Measurements from ENCODE around the gene ZNF746.
A peak's percentile ranks its signal among the peaks of the same experiment; 100 is the strongest.

ZNF746 gene

GRCh38 chr7:149433124-149433523 lies 64.5 kb downstream of the ZNF746 start:
- no peaks in the 10 kb centered on the region for H3K9me3 ChIP-seq (ENCODE audit: control insufficient read depth, insufficient read depth, low read length)
- no peaks in the 10 kb centered on the region for H3K27me3 ChIP-seq (ENCODE audit: control insufficient read depth, insufficient read depth, low read length)
- H3K4me1 ChIP-seq (ENCODE audit: control insufficient read depth, insufficient read depth, low read length): no peaks in the 10 kb centered on the region
- H3K9ac ChIP-seq (ENCODE audit: low read depth, low read length): no peak overlapping the region
- peaks cover 5% of the 10 kb centered on the region for H3K36me3 ChIP-seq (ENCODE audit: control insufficient read depth, insufficient read depth, low read length)
- no peak overlapping the region for H3K4me3 ChIP-seq (ENCODE audit: low read depth, low read length)

GRCh38 chr7:149432121-149432691 lies 65.4 kb downstream of the ZNF746 start:
- Histone ChIP-seq H3K4me1 (ENCODE audit: control insufficient read depth, insufficient read depth, low read length) (no peaks in the 10 kb centered on the region), H3K27me3 (ENCODE audit: control insufficient read depth, insufficient read depth, low read length) (no peaks in the 10 kb centered on the region), H3K9ac (ENCODE audit: low read depth, low read length) (no peak overlapping the region), H3K9me3 (ENCODE audit: control insufficient read depth, insufficient read depth, low read length) (no peaks in the 10 kb centered on the region), H3K36me3 (ENCODE audit: control insufficient read depth, insufficient read depth, low read length) (peaks cover 5% of the 10 kb centered on the region), H3K4me3 (ENCODE audit: low read depth, low read length) (no peak overlapping the region)

GRCh38 chr7:149431486-149432120 lies 66.0 kb downstream of the ZNF746 start:
- Histone ChIP-seq H3K9me3 (ENCODE audit: control insufficient read depth, insufficient read depth, low read length) (no peaks in the 10 kb centered on the region), H3K4me3 (ENCODE audit: low read depth, low read length) (no peak overlapping the region), H3K4me1 (ENCODE audit: control insufficient read depth, insufficient read depth, low read length) (no peaks in the 10 kb centered on the region), H3K9ac (ENCODE audit: low read depth, low read length) (no peak overlapping the region), H3K27me3 (ENCODE audit: control insufficient read depth, insufficient read depth, low read length) (no peaks in the 10 kb centered on the region), H3K36me3 (ENCODE audit: control insufficient read depth, insufficient read depth, low read length) (peaks cover 5% of the 10 kb centered on the region)

- Histone ChIP-seq H3K36me3 (ENCODE audit: control insufficient read depth, insufficient read depth, low read length) (peaks cover 5% of the 10 kb centered on the region), H3K4me3 (ENCODE audit: low read depth, low read length) (no peak overlapping the region), H3K4me1 (ENCODE audit: control insufficient read depth, insufficient read depth, low read length) (no peaks in the 10 kb centered on the region), H3K9ac (ENCODE audit: low read depth, low read length) (no peak overlapping the region), H3K27me3 (ENCODE audit: control insufficient read depth, insufficient read depth, low read length) (no peaks in the 10 kb centered on the region), H3K9me3 (ENCODE audit: control insufficient read depth, insufficient read depth, low read length) (no peaks in the 10 kb centered on the region)
Observed at GRCh38 chr7:149430192-149430591, 67.4 kb downstream of the ZNF746 start.

- H3K9ac ChIP-seq (ENCODE audit: low read depth, low read length): no peak overlapping the region
- H3K4me1 ChIP-seq (ENCODE audit: control insufficient read depth, insufficient read depth, low read length): no peaks in the 10 kb centered on the region
- H3K4me3 ChIP-seq (ENCODE audit: low read depth, low read length): no peak overlapping the region
- H3K36me3 ChIP-seq (ENCODE audit: control insufficient read depth, insufficient read depth, low read length): peaks cover 5% of the 10 kb centered on the region
- H3K9me3 ChIP-seq (ENCODE audit: control insufficient read depth, insufficient read depth, low read length): no peaks in the 10 kb centered on the region
- H3K27me3 ChIP-seq (ENCODE audit: control insufficient read depth, insufficient read depth, low read length): peaks cover 13% of the 10 kb centered on the region
Observed at GRCh38 chr7:149427893-149428292, 69.7 kb downstream of the ZNF746 start.

- H3K27me3 ChIP-seq (ENCODE audit: control insufficient read depth, insufficient read depth, low read length): peaks cover 13% of the 10 kb centered on the region
- H3K4me3 ChIP-seq (ENCODE audit: low read depth, low read length): no peak overlapping the region
- no peaks in the 10 kb centered on the region for H3K9me3 ChIP-seq (ENCODE audit: control insufficient read depth, insufficient read depth, low read length)
- no peaks in the 10 kb centered on the region for H3K4me1 ChIP-seq (ENCODE audit: control insufficient read depth, insufficient read depth, low read length)
- peaks cover 5% of the 10 kb centered on the region for H3K36me3 ChIP-seq (ENCODE audit: control insufficient read depth, insufficient read depth, low read length)
- no peak overlapping the region for H3K9ac ChIP-seq (ENCODE audit: low read depth, low read length)
Observed at GRCh38 chr7:149427096-149427680, 70.4 kb downstream of the ZNF746 start.

GRCh38 chr7:149423449-149424110 lies 74.0 kb downstream of the ZNF746 start:
- Histone ChIP-seq H3K27me3 (ENCODE audit: control insufficient read depth, insufficient read depth, low read length) (peaks cover 13% of the 10 kb centered on the region), H3K4me1 (ENCODE audit: control insufficient read depth, insufficient read depth, low read length) (no peaks in the 10 kb centered on the region), H3K36me3 (ENCODE audit: control insufficient read depth, insufficient read depth, low read length) (no peaks in the 10 kb centered on the region), H3K4me3 (ENCODE audit: low read depth, low read length) (peak overlapping the region; percentile 56), H3K9me3 (ENCODE audit: control insufficient read depth, insufficient read depth, low read length) (no peaks in the 10 kb centered on the region), H3K9ac (ENCODE audit: low read depth, low read length) (no peak overlapping the region)

GRCh38 chr7:149422914-149423301 lies 74.7 kb downstream of the ZNF746 start:
- Histone ChIP-seq H3K4me1 (ENCODE audit: control insufficient read depth, insufficient read depth, low read length) (no peaks in the 10 kb centered on the region), H3K9ac (ENCODE audit: low read depth, low read length) (peak overlapping the region; percentile 70), H3K36me3 (ENCODE audit: control insufficient read depth, insufficient read depth, low read length) (no peaks in the 10 kb centered on the region), H3K9me3 (ENCODE audit: control insufficient read depth, insufficient read depth, low read length) (no peaks in the 10 kb centered on the region), H3K4me3 (ENCODE audit: low read depth, low read length) (peak overlapping the region; percentile 56), H3K27me3 (ENCODE audit: control insufficient read depth, insufficient read depth, low read length) (peaks cover 13% of the 10 kb centered on the region)
